Measurements from ENCODE around the gene RFTN1. TPM values are rescaled to one million over a fixed set of nuclear protein-coding genes. Genes with fewer than 3 reads are reported as not detected.

Gene RFTN1
- total RNA-seq, 2 experiments from 2014 or later = 55.7 to 56.4 TPM

DNA sequence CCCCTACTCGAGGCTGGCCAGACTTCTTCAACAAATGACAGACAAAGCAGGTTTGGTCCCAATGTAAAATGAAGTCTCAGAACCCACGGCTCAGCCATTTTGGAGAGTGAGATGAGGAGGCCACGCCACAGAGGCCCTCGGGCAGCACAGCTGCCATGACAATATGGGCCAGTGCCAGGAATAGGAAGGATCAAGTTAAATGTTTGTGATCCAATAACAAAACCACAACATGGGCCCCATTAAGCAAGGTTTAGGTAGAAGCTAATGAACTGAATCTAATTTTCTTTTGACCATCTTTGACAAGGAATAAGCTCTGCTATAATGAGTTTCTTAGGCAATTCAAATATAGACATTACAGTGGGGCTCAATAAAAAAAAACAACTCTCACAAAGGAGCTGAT is 52.6 kb downstream of the RFTN1 start:
- DNase-seq = no peak
- Mint-ChIP-seq H3K27me3 (no peaks in the 10 kb centered on the region), H3K4me3 (no peak overlapping the region), H3K9me3 (no peaks in the 10 kb centered on the region), H3K36me3 (ENCODE audit: low read depth) (peaks cover 14% of the 10 kb centered on the region), H3K4me1 (ENCODE audit: low read depth) (peaks cover 67% of the 10 kb centered on the region), H3K27ac (peak overlapping the region; percentile 78)
- TF ChIP-seq, protein P1, sequence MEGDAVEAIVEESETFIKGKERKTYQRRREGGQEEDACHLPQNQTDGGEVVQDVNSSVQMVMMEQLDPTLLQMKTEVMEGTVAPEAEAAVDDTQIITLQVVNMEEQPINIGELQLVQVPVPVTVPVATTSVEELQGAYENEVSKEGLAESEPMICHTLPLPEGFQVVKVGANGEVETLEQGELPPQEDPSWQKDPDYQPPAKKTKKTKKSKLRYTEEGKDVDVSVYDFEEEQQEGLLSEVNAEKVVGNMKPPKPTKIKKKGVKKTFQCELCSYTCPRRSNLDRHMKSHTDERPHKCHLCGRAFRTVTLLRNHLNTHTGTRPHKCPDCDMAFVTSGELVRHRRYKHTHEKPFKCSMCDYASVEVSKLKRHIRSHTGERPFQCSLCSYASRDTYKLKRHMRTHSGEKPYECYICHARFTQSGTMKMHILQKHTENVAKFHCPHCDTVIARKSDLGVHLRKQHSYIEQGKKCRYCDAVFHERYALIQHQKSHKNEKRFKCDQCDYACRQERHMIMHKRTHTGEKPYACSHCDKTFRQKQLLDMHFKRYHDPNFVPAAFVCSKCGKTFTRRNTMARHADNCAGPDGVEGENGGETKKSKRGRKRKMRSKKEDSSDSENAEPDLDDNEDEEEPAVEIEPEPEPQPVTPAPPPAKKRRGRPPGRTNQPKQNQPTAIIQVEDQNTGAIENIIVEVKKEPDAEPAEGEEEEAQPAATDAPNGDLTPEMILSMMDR (IDR thresholded peaks at IDR 0.05) = no peak
- no peak for ATAC-seq (ENCODE audit: poor library complexity)
- Histone ChIP-seq H3K4me3 (ENCODE audit: low read length) (no peak overlapping the region), H3K27me3 (ENCODE audit: control insufficient read depth in 1 of 2, insufficient read depth in 2 of 2, low read length in 2 of 2) (no peaks in the 10 kb centered on the region), H3K27ac (ENCODE audit: low read depth in 1 of 2, low read length in 2 of 2) (no peak overlapping the region), H3K36me3 (ENCODE audit: insufficient read depth, low read length) (peaks cover 4% of the 10 kb centered on the region), H3K9me3 (ENCODE audit: control insufficient read depth in 1 of 2, insufficient read depth in 1 of 2, low read length in 2 of 2) (no peaks in the 10 kb centered on the region), H3K4me1 (ENCODE audit: insufficient read depth, low read length) (peaks cover 6% of the 10 kb centered on the region)
- POLR2A ChIA-PET = interaction anchor here (1.3 to 2.4 kb wide), 2 partner anchors 22 to 52 kb away, joined by 4 to 8 read pairs; partner anchors contain the start of gene RFTN1
- intact Hi-C loops (cut with DNase I, micrococcal nuclease) = no loop called here
- CTCF ChIA-PET = no interaction called here

DNA sequence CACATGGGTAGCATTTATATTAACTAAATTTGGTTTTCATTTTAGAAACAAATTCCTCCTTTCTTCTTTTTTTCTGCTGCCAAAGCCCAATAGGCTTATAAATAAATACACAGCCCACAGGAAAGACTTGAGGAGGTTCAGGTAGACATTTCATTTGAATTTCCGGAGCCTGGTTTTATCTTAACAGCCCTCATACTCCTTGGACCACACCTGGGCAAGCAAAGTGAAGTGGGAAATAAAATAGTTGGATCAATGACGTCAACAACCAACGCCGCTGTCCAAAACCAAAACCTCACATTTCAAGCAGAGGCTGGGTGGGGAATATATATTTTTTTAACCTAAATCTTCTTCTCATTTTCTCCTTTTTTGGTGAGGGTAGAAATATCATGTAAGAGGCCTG is 53.2 kb downstream of the RFTN1 start:
- Mint-ChIP-seq H3K4me3 (no peak overlapping the region), H3K9me3 (no peaks in the 10 kb centered on the region), H3K4me1 (ENCODE audit: low read depth) (peaks cover 65% of the 10 kb centered on the region), H3K36me3 (ENCODE audit: low read depth) (peaks cover 14% of the 10 kb centered on the region), H3K27me3 (no peaks in the 10 kb centered on the region), H3K27ac (no peak overlapping the region)
- ATAC-seq (ENCODE audit: poor library complexity) (no peak), DNase-seq (no peak)
- TF ChIP-seq, protein P1 (IDR thresholded peaks at IDR 0.05) = no peak
- intact Hi-C loops (cut with DNase I, micrococcal nuclease) = no loop called here
- no peak overlapping the region for H3K4me3 ChIP-seq (ENCODE audit: low read length)
- no peak overlapping the region for H3K27ac ChIP-seq (ENCODE audit: low read depth in 1 of 2, low read length in 2 of 2)
- H3K36me3 ChIP-seq (ENCODE audit: insufficient read depth, low read length) = peaks cover 4% of the 10 kb centered on the region
- POLR2A ChIA-PET = no interaction called here
- no peaks in the 10 kb centered on the region for H3K9me3 ChIP-seq (ENCODE audit: control insufficient read depth in 1 of 2, insufficient read depth in 1 of 2, low read length in 2 of 2)
- no peaks in the 10 kb centered on the region for H3K27me3 ChIP-seq (ENCODE audit: control insufficient read depth in 1 of 2, insufficient read depth in 2 of 2, low read length in 2 of 2)
- CTCF ChIA-PET = no interaction called here
- H3K4me1 ChIP-seq (ENCODE audit: insufficient read depth, low read length) = peaks cover 6% of the 10 kb centered on the region

DNA sequence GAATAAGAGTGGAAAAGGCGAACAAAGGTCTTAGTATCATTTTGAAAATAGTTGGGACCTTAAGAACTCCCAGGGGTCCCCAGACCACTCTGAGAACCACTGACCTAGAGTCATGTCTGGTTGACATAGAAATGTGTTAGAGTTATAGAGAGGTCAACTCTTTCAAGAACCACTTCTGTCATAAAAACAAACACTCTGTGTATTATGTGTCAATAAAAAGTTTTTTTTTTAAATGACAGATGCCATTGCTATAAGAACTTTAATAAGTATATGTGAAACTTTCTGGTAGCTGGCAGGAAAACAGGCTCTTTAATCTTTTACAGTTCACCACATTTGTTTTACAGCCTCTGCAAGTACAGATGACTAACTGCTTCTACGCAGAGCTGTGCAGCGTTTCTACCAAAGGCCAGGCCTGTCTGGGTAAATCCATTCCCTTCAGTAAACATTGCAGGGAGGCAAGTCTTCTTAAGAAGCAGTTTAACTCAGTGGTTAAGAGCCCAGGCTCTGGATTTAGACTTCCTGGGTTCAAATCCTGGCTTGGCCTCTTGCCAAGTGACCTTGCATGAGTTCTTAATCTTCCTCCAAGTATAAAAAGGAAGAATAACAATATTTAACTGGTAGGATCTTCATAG is 56.6 kb downstream of the RFTN1 start:
- no peaks in the 10 kb centered on the region for H3K4me1 ChIP-seq (ENCODE audit: insufficient read depth, low read length)
- no peak overlapping the region for H3K27ac ChIP-seq (ENCODE audit: low read depth in 1 of 2, low read length in 2 of 2)
- TF ChIP-seq, protein P1 (IDR thresholded peaks at IDR 0.05) = no peak
- H3K27me3 ChIP-seq (ENCODE audit: control insufficient read depth in 1 of 2, insufficient read depth in 2 of 2, low read length in 2 of 2) = no peaks in the 10 kb centered on the region
- ChIA-PET POLR2A (no interaction called here), CTCF (no interaction called here)
- intact Hi-C loops (cut with DNase I, micrococcal nuclease) = no loop called here
- Mint-ChIP-seq H3K36me3 (ENCODE audit: low read depth) (peaks cover 39% of the 10 kb centered on the region), H3K27ac (peak overlapping the region; percentile 61), H3K9me3 (no peaks in the 10 kb centered on the region), H3K27me3 (no peaks in the 10 kb centered on the region), H3K4me3 (no peak overlapping the region), H3K4me1 (ENCODE audit: low read depth) (peaks cover 54% of the 10 kb centered on the region)
- H3K9me3 ChIP-seq (ENCODE audit: control insufficient read depth in 1 of 2, insufficient read depth in 1 of 2, low read length in 2 of 2) = no peaks in the 10 kb centered on the region
- H3K4me3 ChIP-seq (ENCODE audit: low read length) = no peak overlapping the region
- DNase-seq = peak in 6 of 14 experiments; percentile 15 to 39 (median 24)
- peaks cover 4% of the 10 kb centered on the region for H3K36me3 ChIP-seq (ENCODE audit: insufficient read depth, low read length)
- ATAC-seq (ENCODE audit: poor library complexity) = peak; percentile 92

Data from CD4-positive, alpha-beta T cell (primary cell).